Measurements from ENCODE around the gene SDF4. TPM values are rescaled to one million over a fixed set of nuclear protein-coding genes. Genes with fewer than 3 reads are reported as not detected.

SDF4 gene
- total and polyA plus RNA-seq, 8 donors = 50.3 to 404 (median 63.6) TPM

GRCh38 chr1:1242461-1243265 is 10.9 kb upstream of the SDF4 start:
- no peaks in the 10 kb centered on the region for H3K9me3 ChIP-seq
- H3K4me3 ChIP-seq = no peak overlapping the region
- no peak overlapping the region for H3K27ac ChIP-seq
- no peak for TF ChIP-seq EP300 (IDR thresholded peaks at IDR 0.05)
- peaks cover 7 to 79% (median 57%) of the 10 kb centered on the region in 3 donors for H3K27me3 ChIP-seq
- no peak for DNase-seq
- H3K4me1 ChIP-seq = peaks cover 15 to 43% (median 33%) of the 10 kb centered on the region in 4 donors
- H3K36me3 ChIP-seq = peaks cover 0 to 3% (median 0%) of the 10 kb centered on the region in 4 donors
- intact Hi-C loops (cut with DNase I; ENCODE audit: low total_unique reads) = no loop called here
- 83 to 92% (median 88%) methylated on average over 7 to 41 of the region's 41 CpGs for WGBS, 5 donors

GRCh38 chr1:1241588-1242219 is 9.9 kb upstream of the SDF4 start:
- DNase-seq = no peak
- Histone ChIP-seq H3K4me1 (peaks cover 19 to 47% (median 37%) of the 10 kb centered on the region in 4 donors), H3K27me3 (peaks cover 7 to 79% (median 57%) of the 10 kb centered on the region in 3 donors), H3K27ac (no peak overlapping the region), H3K4me3 (no peak overlapping the region), H3K9me3 (no peaks in the 10 kb centered on the region), H3K36me3 (peaks cover 0 to 3% (median 0%) of the 10 kb centered on the region in 4 donors)
- intact Hi-C loops (cut with DNase I; ENCODE audit: low total_unique reads) = no loop called here
- no peak for TF ChIP-seq CTCF (IDR thresholded peaks at IDR 0.05)
- no peak for TF ChIP-seq POLR2A (IDR thresholded peaks at IDR 0.05)
- TF ChIP-seq POLR2AphosphoS5 (IDR thresholded peaks at IDR 0.05) = no peak
- no peak for TF ChIP-seq EP300 (IDR thresholded peaks at IDR 0.05)
- 84 to 91% (median 87%) methylated on average over 16 to 26 of the region's 26 CpGs for whole genome bisulfite sequencing, 5 donors

- DNase-seq = peak in 1 of 2 donors; percentile 68
Measured at GRCh38 chr1:1240822-1241587, 9.2 kb upstream of the SDF4 start.

GRCh38 chr1:1240348-1240732 is 8.5 kb upstream of the SDF4 start:
- Histone ChIP-seq H3K36me3 (peaks cover 0 to 7% (median 2%) of the 10 kb centered on the region in 4 donors), H3K4me3 (no peak overlapping the region), H3K27me3 (peaks cover under 1 to 69% (median 43%) of the 10 kb centered on the region in 3 donors), H3K9me3 (no peaks in the 10 kb centered on the region), H3K4me1 (peaks cover 13 to 38% (median 35%) of the 10 kb centered on the region in 4 donors), H3K27ac (no peak overlapping the region)
- WGBS, 5 donors = 48 to 100% (median 72%) methylated on average over 1 to 11 of the region's 11 CpGs
- intact Hi-C loops (cut with DNase I; ENCODE audit: low total_unique reads) = no loop called here
- no peak for DNase-seq
- TF ChIP-seq CTCF (IDR thresholded peaks at IDR 0.05) = no peak
- no peak for TF ChIP-seq POLR2A (IDR thresholded peaks at IDR 0.05)
- no peak for TF ChIP-seq POLR2AphosphoS5 (IDR thresholded peaks at IDR 0.05)

More at GRCh38 chr1:1240822-1241587, 9.2 kb upstream of the SDF4 start:
- TF ChIP-seq CTCF (IDR thresholded peaks at IDR 0.05) (no peak), POLR2A (IDR thresholded peaks at IDR 0.05) (no peak)
- peaks cover 13 to 43% (median 35%) of the 10 kb centered on the region in 4 donors for H3K4me1 ChIP-seq
- H3K27me3 ChIP-seq = peaks cover 7 to 76% (median 50%) of the 10 kb centered on the region in 3 donors
- intact Hi-C loops (cut with DNase I; ENCODE audit: low total_unique reads) = no loop called here
- WGBS, 5 donors = 38 to 59% (median 55%) methylated on average over 8 to 23 of the region's 23 CpGs
- no peaks in the 10 kb centered on the region for H3K9me3 ChIP-seq
- H3K4me3 ChIP-seq = no peak overlapping the region
- peaks cover 0 to 3% (median 0%) of the 10 kb centered on the region in 4 donors for H3K36me3 ChIP-seq
- H3K27ac ChIP-seq = no peak overlapping the region

Measured in stomach (tissue), 9 donors.